Measurements from ENCODE around the gene SIDT1.

GRCh38 chr3:113678773-113679172, 146.4 kb downstream of the SIDT1 start:
- TF ChIP-seq CTCF (IDR thresholded peaks at IDR 0.05; ENCODE audit: insufficient read depth, low read depth, low read length), result no peak
- no peak for TF ChIP-seq EZH2 (IDR thresholded peaks at IDR 0.05; ENCODE audit: insufficient read depth, low read length)
